Erythroblast (primary cell): ENCODE results near the gene TTL.

Experiments
- GATA1 ChIP-seq: IDR thresholded peaks from 2 replicates; pipeline ENCODE4 v1.6.1; 2011; ENCODE audit warnings: low read depth, mild to moderate bottlenecking, control low read depth, low read length, moderate library complexity
- POLR2A ChIP-seq: IDR thresholded peaks from 2 replicates; pipeline ENCODE4 v1.6.1; 2011; ENCODE audit warnings: mild to moderate bottlenecking, low read length

- TF ChIP-seq POLR2A (no peak), GATA1 (no peak)
Measured at GRCh38 chr2:112519506-112519905, 37.5 kb downstream of the TTL start.
